Uterus (tissue), 4 donors: Measurements from ENCODE around the gene CUTA. TPM values are rescaled to one million over a fixed set of nuclear protein-coding genes. Genes with fewer than 3 reads are reported as not detected.

Source experiments
- DNase-seq, 2 donors: peaks; one replicate each; pipeline ENCODE4 v3.0.0-alpha.2; 2019 to 2020
- H3K27ac ChIP-seq, 2 donors: fragments of 200-600 bp; sonication (generic); 1 replicate in 1 of 2; 2 replicates in 1 of 2; pipeline ENCODE4 v1.5.1; 2016 to 2018
- H3K27me3 ChIP-seq, 2 donors: fragments of 200-600 bp; sonication (generic); one replicate each; pipeline ENCODE4 v1.5.1; 2018 to 2019; ENCODE audit warnings: control low read depth in 1 of 2
- H3K36me3 ChIP-seq, 2 donors: fragments of 200-600 bp; sonication (generic); one replicate each; pipeline ENCODE4 v1.5.1; 2019; ENCODE audit warnings: control low read depth in 1 of 2
- H3K4me1 ChIP-seq, 2 donors: fragments of 200-600 bp; sonication (generic); one replicate each; pipeline ENCODE4 v1.5.1; 2018 to 2019; ENCODE audit warnings: control low read depth in 1 of 2
- H3K4me3 ChIP-seq, 2 donors: fragments of 200-600 bp; sonication (generic); 1 replicate in 1 of 2; 2 replicates in 1 of 2; pipeline ENCODE4 v1.5.1; 2018 to 2019; ENCODE audit warnings: mild to moderate bottlenecking in 1 of 2
- H3K9me3 ChIP-seq, 2 donors: fragments of 200-600 bp; sonication (generic); one replicate each; pipeline ENCODE4 v1.5.1; 2019; ENCODE audit warnings: control low read depth in 1 of 2
- POLR2A ChIP-seq, 2 donors: fragments of 450-650 bp; IDR thresholded peaks; one replicate each; pipeline ENCODE4 v1.6.1; 2016; ENCODE audit warnings: antibody characterized with exemption in 2 of 2, mild to moderate bottlenecking in 1 of 2, moderate library complexity in 1 of 2
- intact Hi-C: fragments of 100-400 bp; cut with DNase I; formaldehyde crosslinking; loops from one replicate; pipeline ENCODE4 v1.15.1; 2023; ENCODE audit warnings: low total_unique reads
- microRNA-seq: library from miRNA; unstranded; fragments of <30 nt; microRNA quantifications from one replicate; pipeline ENCODE4, GENCODE V29; 2016; ENCODE audit warnings: borderline microRNAs expressed, borderline replicate concordance
- small RNA-seq: library from RNA; depleted of rRNA; stranded (forward); fragments of <200 nt; gene quantifications from one replicate; pipeline ENCODE3, GENCODE V24; 2016
- total RNA-seq, 4 donors: library from RNA; depleted of rRNA in 3 of 4; stranded (reverse); fragments of >200 nt in 3 of 4; gene quantifications; one replicate each; pipeline versions ENCODE4 v1.1.0 to v1.2.4, GENCODE V29; 2014 to 2023
- TF ChIP-seq, protein P1 (sequence below), 4 experiments: fragments of 200-600 bp in 2 of 4; fragments of 450-650 bp in 2 of 4; sonication (generic) in 2 of 4; IDR thresholded peaks; one replicate each; pipeline ENCODE4 v1.5.1; 2016 to 2019; ENCODE audit warnings: antibody characterized with exemption in 4 of 4, mild to moderate bottlenecking in 2 of 4, moderate library complexity in 1 of 4
- donor health status: DM: yes; HTN: yes; CAD: no.

The CUTA gene
- total RNA-seq, 4 donors from 2014 or later = 10.8 to 135 (median 72.7) TPM

GRCh38 chr6:33367009-33367714, 50.7 kb downstream of the CUTA start:
- Histone ChIP-seq H3K27me3 (no peaks in the 10 kb centered on the region), H3K4me3 (no peak overlapping the region), H3K9me3 (no peaks in the 10 kb centered on the region), H3K27ac (no peak overlapping the region), H3K36me3 (no peaks in the 10 kb centered on the region), H3K4me1 (no peaks in the 10 kb centered on the region)
- intact Hi-C loops = no loop called here
- TF ChIP-seq, protein P1, sequence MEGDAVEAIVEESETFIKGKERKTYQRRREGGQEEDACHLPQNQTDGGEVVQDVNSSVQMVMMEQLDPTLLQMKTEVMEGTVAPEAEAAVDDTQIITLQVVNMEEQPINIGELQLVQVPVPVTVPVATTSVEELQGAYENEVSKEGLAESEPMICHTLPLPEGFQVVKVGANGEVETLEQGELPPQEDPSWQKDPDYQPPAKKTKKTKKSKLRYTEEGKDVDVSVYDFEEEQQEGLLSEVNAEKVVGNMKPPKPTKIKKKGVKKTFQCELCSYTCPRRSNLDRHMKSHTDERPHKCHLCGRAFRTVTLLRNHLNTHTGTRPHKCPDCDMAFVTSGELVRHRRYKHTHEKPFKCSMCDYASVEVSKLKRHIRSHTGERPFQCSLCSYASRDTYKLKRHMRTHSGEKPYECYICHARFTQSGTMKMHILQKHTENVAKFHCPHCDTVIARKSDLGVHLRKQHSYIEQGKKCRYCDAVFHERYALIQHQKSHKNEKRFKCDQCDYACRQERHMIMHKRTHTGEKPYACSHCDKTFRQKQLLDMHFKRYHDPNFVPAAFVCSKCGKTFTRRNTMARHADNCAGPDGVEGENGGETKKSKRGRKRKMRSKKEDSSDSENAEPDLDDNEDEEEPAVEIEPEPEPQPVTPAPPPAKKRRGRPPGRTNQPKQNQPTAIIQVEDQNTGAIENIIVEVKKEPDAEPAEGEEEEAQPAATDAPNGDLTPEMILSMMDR (IDR thresholded peaks at IDR 0.05) = no peak
- TF ChIP-seq POLR2A (IDR thresholded peaks at IDR 0.05) = no peak
- DNase-seq = no peak

Small RNAs within 50 kb of the gene (microRNA-seq; reads per million reads assigned to microRNA genes)
- not detected for gene MIR5004

Small RNAs within 50 kb of the gene (small RNA-seq; reads per million reads assigned to genes)
- not detected for gene RPL35AP4
- gene ZBTB9 = not detected

Other genes starting within 250 kb of the CUTA start
- 1 to 10 TPM in 2 of 4 donors, under 1 TPM in 2; under 0.01 to 2.6 (median 1.0) TPM for gene COL11A2, start 225.6 kb downstream of the CUTA start, total RNA-seq
- gene RXRB, start 217.4 kb downstream of the CUTA start, total RNA-seq = 10 to 100 TPM; 28.6 to 71.0 (median 34.0) TPM
- gene SLC39A7, start 217.2 kb downstream of the CUTA start, total RNA-seq = 10 to 100 TPM; 53.8 to 87.8 (median 57.5) TPM
- 10 to 100 TPM in 1 of 4 donors, 1 to 10 TPM in 2, not detected in 1; 2.6 to 11.3 (median 5.8) TPM for gene HSD17B8, start 213.5 kb downstream of the CUTA start, total RNA-seq
- gene RING1, start 209.6 kb downstream of the CUTA start, total RNA-seq = 10 to 100 TPM in 3 of 4 donors, 1 to 10 TPM in 1; 1.8 to 66.9 (median 30.1) TPM
- gene VPS52, start 146.2 kb downstream of the CUTA start, total RNA-seq = 10 to 100 TPM; 12.8 to 58.4 (median 37.5) TPM
- gene RPS18, start 146.0 kb downstream of the CUTA start, total RNA-seq = 1,000 to 10,000 TPM; 2,386 to 5,510 (median 4,061) TPM
- 10 to 100 TPM in 3 of 4 donors, 1 to 10 TPM in 1; 5.5 to 15.9 (median 14.3) TPM for gene B3GALT4, start 141.0 kb downstream of the CUTA start, total RNA-seq
- gene WDR46, start 128.9 kb downstream of the CUTA start, total RNA-seq = 10 to 100 TPM; 17.9 to 60.3 (median 31.7) TPM
- gene PFDN6, start 128.5 kb downstream of the CUTA start, total RNA-seq = 10 to 100 TPM; 13.6 to 33.5 (median 21.6) TPM
- 100 to 1,000 TPM in 1 of 4 donors, 10 to 100 TPM in 3; 34.4 to 118 (median 36.0) TPM for gene RGL2, start 119.2 kb downstream of the CUTA start, total RNA-seq
- gene TAPBP, start 104.0 kb downstream of the CUTA start, total RNA-seq = 10 to 100 TPM; 17.6 to 83.9 (median 41.4) TPM
- 10 to 100 TPM in 2 of 4 donors, 1 to 10 TPM in 2; 3.8 to 31.3 (median 16.0) TPM for gene ZBTB22, start 100.4 kb downstream of the CUTA start, total RNA-seq
- 100 to 1,000 TPM in 1 of 4 donors, 10 to 100 TPM in 3; 18.2 to 120 (median 32.3) TPM for gene DAXX, start 95.1 kb downstream of the CUTA start, total RNA-seq
- gene KIFC1, start 26.3 kb downstream of the CUTA start, total RNA-seq = 10 to 100 TPM in 1 of 4 donors, 1 to 10 TPM in 1, not detected in 2; 1.8 to 20.0 TPM
- 100 to 1,000 TPM in 1 of 4 donors, 10 to 100 TPM in 3; 10.5 to 147 (median 35.3) TPM for gene PHF1, start 7.1 kb downstream of the CUTA start, total RNA-seq
- gene SYNGAP1, start 2.0 kb upstream of the CUTA start, total RNA-seq = 10 to 100 TPM; 11.5 to 67.6 (median 14.4) TPM
- 10 to 100 TPM in 1 of 4 donors, 1 to 10 TPM in 1, under 1 TPM in 2; under 0.01 to 12.0 (median 4.7) TPM for gene ZBTB9, start 36.5 kb upstream of the CUTA start, total RNA-seq
- 10 to 100 TPM in 2 of 4 donors, 1 to 10 TPM in 1, under 1 TPM in 1; 0.88 to 15.3 (median 6.1) TPM for gene BAK1, start 162.2 kb upstream of the CUTA start, total RNA-seq
- 10 to 100 TPM; 11.2 to 27.6 (median 16.1) TPM for gene ITPR3, start 203.2 kb upstream of the CUTA start, total RNA-seq